IMR-90 (cell line): ENCODE data around the gene ARHGEF3. TPM values are rescaled to one million over a fixed set of nuclear protein-coding genes. Genes with fewer than 3 reads are reported as not detected.

Source experiments
- ATAC-seq: fragments of 200-7000 bp; cut with Tn5 transposase; 2 replicates; pipeline ENCODE4 v1.9.1; 2020; ENCODE audit warnings: low read depth, mild to moderate bottlenecking, moderate library complexity
- BruUV-seq: library from RNA; stranded (reverse); fragments of 400-500 nt; replicated peaks from 2 replicates; lab custom pipeline; 2021; lab: Mats Ljungman, UMichigan
- CTCF ChIA-PET: fragments of 300-600 bp; formaldehyde crosslinking; extraction: SDS; loops from one replicate; lab custom pipeline; 2021; ENCODE audit warnings: antibody characterized with exemption; lab: Yijun Ruan, JAX
- POLR2A ChIA-PET: fragments of 300-600 bp; sonication (Branson Sonifier 250); formaldehyde crosslinking; loops from one replicate; lab custom pipeline; 2022; ENCODE audit warnings: antibody characterized with exemption; ENCODE audit not compliant: unreplicated experiment; lab: Charles Lee
- DNase-seq: peaks from one replicate; pipeline ENCODE4 v3.0.0; 2013
- H2AFZ ChIP-seq: replicated peaks from 2 replicates; pipeline ENCODE3; 2013; ENCODE audit warnings: low read length, mild to moderate bottlenecking; ENCODE audit not compliant: poor library complexity
- H2AK5ac ChIP-seq: 2 replicates; pipeline ENCODE4 v1.6.1; 2013; ENCODE audit warnings: low read depth, low read length, inconsistent platforms
- H2AK9ac ChIP-seq: replicated peaks from 2 replicates; pipeline ENCODE3; 2013; ENCODE audit warnings: mild to moderate bottlenecking, low read depth, low read length, moderate library complexity; ENCODE audit not compliant: poor library complexity
- H2BK120ac ChIP-seq: 2 replicates; pipeline ENCODE4 v1.6.1; 2013; ENCODE audit warnings: low read depth, low read length, inconsistent platforms
- H2BK15ac ChIP-seq: 3 replicates; pipeline ENCODE4 v1.6.1; 2013; ENCODE audit warnings: low read depth, low read length, inconsistent platforms
- H2BK20ac ChIP-seq: 2 replicates; pipeline ENCODE4 v1.6.1; 2013; ENCODE audit warnings: low read depth, mild to moderate bottlenecking, inconsistent platforms, low read length, moderate library complexity
- H2BK5ac ChIP-seq: 2 replicates; pipeline ENCODE4 v1.6.1; 2013; ENCODE audit warnings: mild to moderate bottlenecking, low read depth, low read length, inconsistent platforms; ENCODE audit not compliant: poor library complexity, severe bottlenecking
- H3K14ac ChIP-seq: replicated peaks from 2 replicates; pipeline ENCODE4 v1.6.1; 2013; ENCODE audit warnings: low read depth, low read length, inconsistent platforms
- H3K18ac ChIP-seq: 2 replicates; pipeline ENCODE4 v1.6.1; 2013; ENCODE audit warnings: low read depth, low read length, control low read depth
- H3K23ac ChIP-seq: 2 replicates; pipeline ENCODE4 v1.6.1; 2013; ENCODE audit warnings: low read depth, low read length, inconsistent platforms
- H3K27ac ChIP-seq: 2 replicates; pipeline ENCODE4 v1.5.1; 2013; ENCODE audit warnings: mild to moderate bottlenecking, control low read depth, low read length; ENCODE audit not compliant: insufficient read depth
- H3K27me3 ChIP-seq: 2 replicates; pipeline ENCODE4 v1.6.1; 2013; ENCODE audit warnings: low read length; ENCODE audit not compliant: control insufficient read depth, insufficient read depth
- H3K36me3 ChIP-seq: 2 replicates; pipeline ENCODE4 v1.6.1; 2013; ENCODE audit warnings: low read length, mixed read lengths; ENCODE audit not compliant: control insufficient read depth, insufficient read depth
- H3K4ac ChIP-seq: 2 replicates; pipeline ENCODE4 v1.6.1; 2013; ENCODE audit warnings: low read depth, low read length, inconsistent platforms
- H3K4me1 ChIP-seq: 2 replicates; pipeline ENCODE4 v1.6.1; 2013; ENCODE audit warnings: low read length, mixed read lengths; ENCODE audit not compliant: control insufficient read depth, insufficient read depth
- H3K4me2 ChIP-seq: 2 replicates; pipeline ENCODE4 v1.6.1; 2013; ENCODE audit warnings: low read depth, mild to moderate bottlenecking, control low read depth, low read length, moderate library complexity
- H3K4me3 ChIP-seq: 2 replicates; pipeline ENCODE4 v1.5.1; 2013; ENCODE audit warnings: low read depth, mild to moderate bottlenecking, control low read depth, low read length, moderate library complexity; ENCODE audit not compliant: insufficient read depth
- H3K56ac ChIP-seq: 2 replicates; pipeline ENCODE4 v1.6.1; 2013; ENCODE audit warnings: low read length, inconsistent platforms; ENCODE audit not compliant: insufficient read depth; ENCODE audit errors: extremely low read depth
- H3K79me1 ChIP-seq, 2 experiments: 2 replicates each; pipeline ENCODE4 v1.6.1; 2013; ENCODE audit warnings: low read length in 2 of 2, inconsistent platforms in 1 of 2, low read depth in 1 of 2
- H3K9ac ChIP-seq: 2 replicates; pipeline ENCODE4 v1.6.1; 2013; ENCODE audit warnings: low read depth, low read length, control low read depth
- H3K9me1 ChIP-seq: 2 replicates; pipeline ENCODE4 v1.6.1; 2013; ENCODE audit warnings: low read length, inconsistent platforms; ENCODE audit not compliant: insufficient read depth
- H3K9me3 ChIP-seq: 2 replicates; pipeline ENCODE4 v1.6.1; 2013; ENCODE audit warnings: low read length; ENCODE audit not compliant: control insufficient read depth, insufficient read depth
- H4K20me1 ChIP-seq: 2 replicates; pipeline ENCODE4 v1.6.1; 2013; ENCODE audit warnings: low read length, inconsistent platforms; ENCODE audit not compliant: insufficient read depth
- H4K5ac ChIP-seq: 2 replicates; pipeline ENCODE4 v1.6.1; 2013; ENCODE audit warnings: mild to moderate bottlenecking, low read depth, low read length, control low read depth
- H4K8ac ChIP-seq, 2 experiments: 2 replicates each; pipeline ENCODE4 v1.6.1; 2013; ENCODE audit warnings: low read depth in 2 of 2, low read length in 2 of 2, control low read depth in 1 of 2, inconsistent platforms in 1 of 2
- H4K91ac ChIP-seq: 2 replicates; pipeline ENCODE4 v1.6.1; 2013; ENCODE audit warnings: low read depth, low read length, inconsistent platforms; ENCODE audit not compliant: insufficient read depth
- BHLHE40 ChIP-seq: fragments of 150-350 bp; IDR thresholded peaks from 2 replicates; pipeline ENCODE4 v1.6.1; 2016; ENCODE audit warnings: mild to moderate bottlenecking, low read depth, low read length
- CEBPB ChIP-seq: IDR thresholded peaks from 2 replicates; pipeline ENCODE4 v1.6.1; 2012; ENCODE audit warnings: low read depth, low read length, improper control_type of control experiment
- CHD1 ChIP-seq: IDR thresholded peaks from 2 replicates; pipeline ENCODE4 v1.6.1; 2012; ENCODE audit warnings: low read depth, low read length, improper control_type of control experiment
- FOS ChIP-seq: fragments of 150-350 bp; IDR thresholded peaks from 2 replicates; pipeline ENCODE4 v1.6.1; 2016; ENCODE audit warnings: low read depth, low read length
- MAFK ChIP-seq: IDR thresholded peaks from 2 replicates; pipeline ENCODE4 v1.6.1; 2012; ENCODE audit warnings: low read depth, low read length, improper control_type of control experiment
- MAZ ChIP-seq: IDR thresholded peaks from 2 replicates; pipeline ENCODE4 v1.6.1; 2012; ENCODE audit warnings: low read depth, mild to moderate bottlenecking, low read length, improper control_type of control experiment, moderate library complexity, borderline replicate concordance
- MXI1 ChIP-seq: IDR thresholded peaks from 2 replicates; pipeline ENCODE4 v1.6.1; 2012; ENCODE audit warnings: low read depth, mild to moderate bottlenecking, low read length, moderate library complexity, borderline replicate concordance
- NFE2L2 ChIP-seq: fragments of 150-350 bp; IDR thresholded peaks from 2 replicates; pipeline ENCODE4 v1.6.1; 2016; ENCODE audit warnings: low read depth, mild to moderate bottlenecking, low read length
- POLR2A ChIP-seq: IDR thresholded peaks from 2 replicates; pipeline ENCODE4 v1.6.1; 2012; ENCODE audit warnings: mild to moderate bottlenecking, low read depth, low read length
- RAD21 ChIP-seq: IDR thresholded peaks from 2 replicates; pipeline ENCODE4 v1.6.1; 2012; ENCODE audit warnings: low read length, improper control_type of control experiment
- RCOR1 ChIP-seq: IDR thresholded peaks from 2 replicates; pipeline ENCODE4 v1.6.1; 2012; ENCODE audit warnings: mild to moderate bottlenecking, low read length, improper control_type of control experiment; ENCODE audit not compliant: insufficient replicate concordance
- RFX5 ChIP-seq: IDR thresholded peaks from 2 replicates; pipeline ENCODE4 v1.8.0; 2012; ENCODE audit warnings: low read depth, mild to moderate bottlenecking, low read length, moderate library complexity
- SMC3 ChIP-seq: fragments of 150-350 bp; IDR thresholded peaks from 2 replicates; pipeline ENCODE4 v1.6.1; 2016; ENCODE audit warnings: low read depth, mild to moderate bottlenecking, antibody characterized with exemption, low read length, moderate library complexity
- WGBS, 2 experiments: methylation state at CpG; one replicate each; pipeline versions ENCODE4 v1.1.5 to v1.1.7; 2013; ENCODE audit warnings: missing lambda C conversion rate in 2 of 2; ENCODE audit not compliant: insufficient read length in 1 of 2; ENCODE audit errors: extremely low coverage in 2 of 2; 5-methylcytosine and 5-hydroxymethylcytosine counted together
- dilution Hi-C: fragments of 300-500 bp; cut with HindIII; formaldehyde crosslinking; loops from one replicate; pipeline ENCODE4 v1.14.3; 2018; ENCODE audit warnings: low sequenced_read_pairs; ENCODE audit not compliant: unreplicated experiment
- in situ Hi-C: fragments of 300-500 bp; cut with MboI; formaldehyde crosslinking; loops from 3 replicates; pipeline ENCODE4 v1.14.3; 2019; ENCODE audit warnings: low sequenced_read_pairs, inconsistent platforms, mixed read lengths
- intact Hi-C: fragments of 100-400 bp; cut with micrococcal nuclease; formaldehyde crosslinking; loops from 2 replicates; pipeline ENCODE4 v1.10.0; 2022
- polyA plus RNA-seq, 3 experiments: library from polyadenylated mRNA; depleted of rRNA; stranded (reverse); fragments of >200 nt; gene quantifications; 2 replicates each; pipeline ENCODE4 v1.2.3, GENCODE V29; 2012; ENCODE audit warnings: low replicate concordance in 1 of 3
- total RNA-seq: library from RNA; depleted of rRNA; stranded (reverse); fragments of >200 nt; gene quantifications from 2 replicates; pipeline ENCODE4 v1.2.3, GENCODE V29; 2012
- TF ChIP-seq, protein P1 (sequence below): conservative IDR thresholded peaks from 2 replicates; pipeline ENCODE4 v1.5.1; 2012; ENCODE audit warnings: mild to moderate bottlenecking, low read depth, low read length, improper control_type of control experiment
- TF ChIP-seq, protein P2 (sequence below): fragments of 150-350 bp; IDR thresholded peaks from 2 replicates; pipeline ENCODE4 v1.6.1; 2016; ENCODE audit warnings: low read depth, mild to moderate bottlenecking, low read length, moderate library complexity, borderline replicate concordance
- TF ChIP-seq, protein P3 (sequence below): fragments of 150-350 bp; IDR thresholded peaks from 2 replicates; pipeline ENCODE4 v1.6.1; 2017; ENCODE audit warnings: mild to moderate bottlenecking, antibody characterized with exemption, low read length, low read depth

Gene ARHGEF3
- total and polyA plus RNA-seq, 2 of the 4 experiments (the other 2 are of a cell fraction), result 2.1 to 2.3 TPM

DNA sequence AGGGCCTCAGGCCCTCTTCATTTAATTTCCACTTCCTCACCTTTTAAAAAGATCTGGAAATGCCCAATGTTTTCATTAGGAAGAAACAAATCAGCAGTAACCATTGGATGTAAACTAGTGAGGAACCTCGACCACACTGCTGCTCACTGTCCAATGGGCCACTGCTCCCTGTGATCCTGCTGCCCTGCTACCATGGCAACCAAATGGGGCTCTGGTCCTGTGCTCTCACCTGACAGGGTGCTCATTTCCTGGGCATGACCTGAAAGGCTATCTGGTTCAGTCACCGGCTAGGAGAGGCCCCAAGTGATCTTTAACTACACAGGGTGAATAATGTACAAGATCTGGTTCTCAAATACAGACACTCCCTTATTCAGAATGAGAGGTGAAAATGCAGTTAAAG, 54.6 kb downstream of the ARHGEF3 start:
- Histone ChIP-seq H2BK5ac (no peak overlapping the region), H3K23ac (no peak overlapping the region), H3K9ac (no peak overlapping the region), H3K27ac (no peak overlapping the region), H3K18ac (no peak overlapping the region), H3K4me3 (no peak overlapping the region), H3K4ac (no peak overlapping the region), H3K9me1 (no peaks in the 10 kb centered on the region), H2BK15ac (no peak overlapping the region), H2BK120ac (no peak overlapping the region), H3K36me3 (peaks cover 2% of the 10 kb centered on the region; the same call in 1 of the 2 replicates), H2AK5ac (no peak overlapping the region), H3K79me1 (no peaks in the 10 kb centered on the region), H4K5ac (no peak overlapping the region), H3K4me2 (no peak overlapping the region), H3K27me3 (no peaks in the 10 kb centered on the region), H4K91ac (no peak overlapping the region), H3K14ac (0 out of 2 replicates have a peak overlapping the region, but pooled peaks have one; percentile 21), H3K9me3 (0 out of 2 replicates have a peak, but pooled peaks cover 2% of the 10 kb centered on the region), H2AFZ (no peak overlapping the region), H2AK9ac (no peak overlapping the region), H3K4me1 (no peaks in the 10 kb centered on the region), H4K20me1 (no peaks in the 10 kb centered on the region), H3K56ac (no peak overlapping the region), H2BK20ac (no peak overlapping the region), H4K8ac (no peak overlapping the region)
- CTCF ChIA-PET, result no interaction called here
- ATAC-seq (no peak), DNase-seq (no peak)
- dilution Hi-C loops, result no loop called here
- TF ChIP-seq CHD1 (no peak), SMC3 (no peak), BHLHE40 (no peak), RFX5 (no peak), MAZ (no peak), FOS (no peak), NFE2L2 (no peak), MAFK (no peak), RAD21 (no peak), RCOR1 (no peak), MXI1 (no peak), CEBPB (no peak), POLR2A (no peak)
- TF ChIP-seq, protein P1, sequence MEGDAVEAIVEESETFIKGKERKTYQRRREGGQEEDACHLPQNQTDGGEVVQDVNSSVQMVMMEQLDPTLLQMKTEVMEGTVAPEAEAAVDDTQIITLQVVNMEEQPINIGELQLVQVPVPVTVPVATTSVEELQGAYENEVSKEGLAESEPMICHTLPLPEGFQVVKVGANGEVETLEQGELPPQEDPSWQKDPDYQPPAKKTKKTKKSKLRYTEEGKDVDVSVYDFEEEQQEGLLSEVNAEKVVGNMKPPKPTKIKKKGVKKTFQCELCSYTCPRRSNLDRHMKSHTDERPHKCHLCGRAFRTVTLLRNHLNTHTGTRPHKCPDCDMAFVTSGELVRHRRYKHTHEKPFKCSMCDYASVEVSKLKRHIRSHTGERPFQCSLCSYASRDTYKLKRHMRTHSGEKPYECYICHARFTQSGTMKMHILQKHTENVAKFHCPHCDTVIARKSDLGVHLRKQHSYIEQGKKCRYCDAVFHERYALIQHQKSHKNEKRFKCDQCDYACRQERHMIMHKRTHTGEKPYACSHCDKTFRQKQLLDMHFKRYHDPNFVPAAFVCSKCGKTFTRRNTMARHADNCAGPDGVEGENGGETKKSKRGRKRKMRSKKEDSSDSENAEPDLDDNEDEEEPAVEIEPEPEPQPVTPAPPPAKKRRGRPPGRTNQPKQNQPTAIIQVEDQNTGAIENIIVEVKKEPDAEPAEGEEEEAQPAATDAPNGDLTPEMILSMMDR, result no peak
- TF ChIP-seq, protein P2, sequence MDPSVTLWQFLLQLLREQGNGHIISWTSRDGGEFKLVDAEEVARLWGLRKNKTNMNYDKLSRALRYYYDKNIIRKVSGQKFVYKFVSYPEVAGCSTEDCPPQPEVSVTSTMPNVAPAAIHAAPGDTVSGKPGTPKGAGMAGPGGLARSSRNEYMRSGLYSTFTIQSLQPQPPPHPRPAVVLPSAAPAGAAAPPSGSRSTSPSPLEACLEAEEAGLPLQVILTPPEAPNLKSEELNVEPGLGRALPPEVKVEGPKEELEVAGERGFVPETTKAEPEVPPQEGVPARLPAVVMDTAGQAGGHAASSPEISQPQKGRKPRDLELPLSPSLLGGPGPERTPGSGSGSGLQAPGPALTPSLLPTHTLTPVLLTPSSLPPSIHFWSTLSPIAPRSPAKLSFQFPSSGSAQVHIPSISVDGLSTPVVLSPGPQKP, result no peak
- TF ChIP-seq, protein P3, sequence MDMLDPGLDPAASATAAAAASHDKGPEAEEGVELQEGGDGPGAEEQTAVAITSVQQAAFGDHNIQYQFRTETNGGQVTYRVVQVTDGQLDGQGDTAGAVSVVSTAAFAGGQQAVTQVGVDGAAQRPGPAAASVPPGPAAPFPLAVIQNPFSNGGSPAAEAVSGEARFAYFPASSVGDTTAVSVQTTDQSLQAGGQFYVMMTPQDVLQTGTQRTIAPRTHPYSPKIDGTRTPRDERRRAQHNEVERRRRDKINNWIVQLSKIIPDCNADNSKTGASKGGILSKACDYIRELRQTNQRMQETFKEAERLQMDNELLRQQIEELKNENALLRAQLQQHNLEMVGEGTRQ, result no peak
- POLR2A ChIA-PET, result no interaction called here
- no CpG with 5 or more reads among the region's 2 CpGs for WGBS, 2 experiments
- BruUV-seq, result no TSS peak
- intact Hi-C loops, result no loop called here
- in situ Hi-C loops, result no loop called here
